Vagina (tissue), 2 donors: ENCODE data around the gene PCNX2.

ENCODE experiments used
- CTCF ChIP-seq, 3 experiments: fragments of 450-650 bp in 2 of 3; fragments of 200-600 bp in 1 of 3; sonication (generic) in 1 of 3; IDR thresholded peaks; one replicate each; pipeline ENCODE4 v1.5.1; 2017 to 2019; ENCODE audit warnings: antibody characterized with exemption in 3 of 3, mild to moderate bottlenecking in 2 of 3, moderate library complexity in 2 of 3
- POLR2A ChIP-seq, 2 donors: fragments of 450-650 bp; IDR thresholded peaks; one replicate each; pipeline ENCODE4 v1.6.1; 2017; ENCODE audit warnings: antibody characterized with exemption in 2 of 2, mild to moderate bottlenecking in 2 of 2, moderate library complexity in 2 of 2
- POLR2AphosphoS5 ChIP-seq, 2 donors: sonication (generic); formaldehyde crosslinking; IDR thresholded peaks; one replicate each; pipeline ENCODE4 v1.9.0; 2017; ENCODE audit warnings: antibody characterized with exemption in 2 of 2, mild to moderate bottlenecking in 2 of 2, low read depth in 1 of 2; ENCODE audit not compliant: insufficient read depth in 1 of 2

DNA sequence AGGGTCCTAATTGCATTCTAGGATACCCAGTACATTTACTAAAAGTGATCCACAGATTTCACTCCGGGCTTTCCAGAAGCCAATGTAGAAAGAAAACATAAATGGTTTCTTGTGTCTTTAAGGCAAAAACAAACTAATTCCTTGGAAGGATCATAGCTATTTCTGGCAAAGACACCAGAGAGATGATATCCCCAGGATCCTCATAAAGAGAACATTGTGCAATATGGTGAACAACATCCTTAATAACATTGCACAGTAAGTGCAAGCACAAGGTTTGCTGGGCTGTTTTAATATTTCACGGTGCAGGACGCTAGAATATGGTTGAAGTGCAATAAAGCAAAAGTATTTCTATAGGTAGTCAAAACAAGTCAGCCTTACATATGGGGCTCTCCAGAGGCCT, 262.2 kb downstream of the PCNX2 start:
- TF ChIP-seq CTCF (IDR thresholded peaks at IDR 0.05) = no peak
- TF ChIP-seq POLR2A (IDR thresholded peaks at IDR 0.05) = no peak
- peak in 1 of 2 donors; percentile 62 for TF ChIP-seq POLR2AphosphoS5 (IDR thresholded peaks at IDR 0.05; ENCODE audit: insufficient read depth in 1 of 2, low read depth in 1 of 2)
